ENCODE data around the gene RIT2. TPM values are rescaled to one million over a fixed set of nuclear protein-coding genes. Genes with fewer than 3 reads are reported as not detected.

Gene RIT2
- total and polyA plus RNA-seq, 10 donors, result not detected

DNA sequence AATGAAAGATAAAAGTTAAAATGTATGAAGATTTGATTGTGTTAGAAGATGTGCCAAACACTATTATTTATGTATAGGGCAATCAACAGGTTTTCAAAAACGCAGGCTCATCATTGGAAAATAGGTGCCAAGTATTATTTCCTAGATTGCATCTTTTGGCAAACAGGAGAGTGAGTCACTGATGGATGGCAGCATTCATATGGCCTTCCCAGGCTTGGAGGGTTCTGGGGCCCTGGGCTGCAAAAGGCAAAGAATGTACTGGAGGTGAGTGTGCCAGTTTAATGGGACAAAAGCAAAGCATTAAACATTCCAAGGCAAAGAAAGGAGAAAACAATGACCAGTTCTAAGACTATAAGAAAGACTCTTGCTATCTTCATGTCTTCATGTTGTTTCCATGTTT is 379.4 kb downstream of the RIT2 start:
- TF ChIP-seq POLR2A (IDR thresholded peaks at IDR 0.05), result no peak
- Histone ChIP-seq H3K9me3 (no peaks in the 10 kb centered on the region), H3K4me3 (no peak overlapping the region), H3K4me1 (no peaks in the 10 kb centered on the region), H3K36me3 (no peaks in the 10 kb centered on the region), H3K27me3 (replicated peaks in 1 of 7) (no peaks in the 10 kb centered on the region), H3K27ac (no peak overlapping the region)
- intact Hi-C loops (cut with DNase I; ENCODE audit: low total_unique reads), result no loop called here
- no peak for DNase-seq
- WGBS, 5 donors, result 71 to 86% (median 79%) methylated on average over 1 of the region's 1 CpG

DNA sequence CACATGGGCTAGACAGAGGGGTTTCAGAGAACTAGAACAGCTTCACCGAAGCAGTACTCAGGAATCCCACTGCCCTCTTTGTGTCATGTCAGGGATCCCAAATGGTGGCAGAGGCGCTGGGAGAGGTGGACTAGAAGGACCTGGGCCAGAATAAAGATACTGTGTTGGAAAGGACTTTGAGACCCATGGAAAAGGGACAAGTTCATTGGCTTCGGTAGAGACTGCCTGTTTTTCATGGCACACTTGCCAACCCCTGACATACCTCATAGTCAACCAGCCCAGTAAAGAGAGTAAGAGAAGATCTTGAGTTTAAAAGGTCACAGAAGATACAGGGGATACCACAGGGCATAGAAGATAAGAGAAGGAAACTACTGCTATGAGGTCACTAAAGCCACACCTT is 381.0 kb downstream of the RIT2 start:
- Histone ChIP-seq H3K9me3 (no peaks in the 10 kb centered on the region), H3K27ac (no peak overlapping the region), H3K27me3 (replicated peaks in 1 of 7) (no peaks in the 10 kb centered on the region), H3K36me3 (no peaks in the 10 kb centered on the region), H3K4me1 (no peaks in the 10 kb centered on the region), H3K4me3 (no peak overlapping the region)
- intact Hi-C loops (cut with DNase I; ENCODE audit: low total_unique reads), result no loop called here
- TF ChIP-seq POLR2A (IDR thresholded peaks at IDR 0.05), result no peak
- TF ChIP-seq, protein P1, sequence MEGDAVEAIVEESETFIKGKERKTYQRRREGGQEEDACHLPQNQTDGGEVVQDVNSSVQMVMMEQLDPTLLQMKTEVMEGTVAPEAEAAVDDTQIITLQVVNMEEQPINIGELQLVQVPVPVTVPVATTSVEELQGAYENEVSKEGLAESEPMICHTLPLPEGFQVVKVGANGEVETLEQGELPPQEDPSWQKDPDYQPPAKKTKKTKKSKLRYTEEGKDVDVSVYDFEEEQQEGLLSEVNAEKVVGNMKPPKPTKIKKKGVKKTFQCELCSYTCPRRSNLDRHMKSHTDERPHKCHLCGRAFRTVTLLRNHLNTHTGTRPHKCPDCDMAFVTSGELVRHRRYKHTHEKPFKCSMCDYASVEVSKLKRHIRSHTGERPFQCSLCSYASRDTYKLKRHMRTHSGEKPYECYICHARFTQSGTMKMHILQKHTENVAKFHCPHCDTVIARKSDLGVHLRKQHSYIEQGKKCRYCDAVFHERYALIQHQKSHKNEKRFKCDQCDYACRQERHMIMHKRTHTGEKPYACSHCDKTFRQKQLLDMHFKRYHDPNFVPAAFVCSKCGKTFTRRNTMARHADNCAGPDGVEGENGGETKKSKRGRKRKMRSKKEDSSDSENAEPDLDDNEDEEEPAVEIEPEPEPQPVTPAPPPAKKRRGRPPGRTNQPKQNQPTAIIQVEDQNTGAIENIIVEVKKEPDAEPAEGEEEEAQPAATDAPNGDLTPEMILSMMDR (IDR thresholded peaks at IDR 0.05 in 8 of 11, conservative IDR thresholded peaks at IDR 0.05 in 3 of 11), result no peak
- no peak for TF ChIP-seq POLR2AphosphoS5 (IDR thresholded peaks at IDR 0.05)
- no peak for DNase-seq
- 78 to 85% (median 79%) methylated on average over 3 of the region's 3 CpGs for WGBS, 5 donors

DNA sequence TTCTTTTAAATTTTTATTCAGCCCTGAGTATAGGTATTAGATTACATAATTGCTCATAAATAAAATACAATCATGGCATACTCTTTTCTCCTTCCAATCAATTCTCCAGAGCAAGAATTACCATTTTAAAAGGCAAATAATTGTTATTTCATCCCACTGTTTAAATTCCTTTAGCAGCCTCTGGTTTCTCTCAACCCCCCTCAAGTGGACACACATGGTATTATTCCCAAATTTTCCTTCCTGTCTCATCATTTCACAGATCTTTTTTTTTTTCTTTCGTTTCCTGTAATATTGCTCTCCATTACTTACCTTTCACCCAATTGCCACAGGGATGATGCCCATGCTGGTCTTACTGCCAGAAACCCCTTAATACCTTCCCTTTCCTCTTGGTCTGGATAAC is 385.2 kb downstream of the RIT2 start:
- no peak overlapping the region for H3K27ac ChIP-seq
- 54 to 74% (median 65%) methylated on average over 1 of the region's 1 CpG for WGBS, 5 donors

DNA sequence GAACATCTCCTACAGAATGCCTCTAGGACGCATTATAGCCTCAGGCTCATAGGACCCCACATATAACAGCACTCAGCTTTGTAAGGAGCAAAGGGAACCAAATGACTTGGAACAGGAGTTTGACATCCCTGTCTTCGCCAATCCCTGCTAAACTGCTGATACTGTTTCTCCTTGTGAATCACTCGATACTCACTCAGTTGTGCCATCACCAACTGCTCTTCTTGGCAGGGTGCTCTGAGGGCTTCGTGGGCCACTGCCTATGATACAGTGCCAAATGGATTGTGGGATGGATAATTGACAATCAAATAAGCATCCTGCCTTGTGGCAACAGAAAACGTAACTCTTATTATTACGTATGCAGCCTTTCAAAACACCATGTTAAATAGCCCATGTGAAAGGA is 396.3 kb downstream of the RIT2 start:
- 75 to 85% (median 77%) methylated on average over 6 of the region's 6 CpGs for WGBS, 5 donors
- no peaks in the 10 kb centered on the region for H3K36me3 ChIP-seq
- intact Hi-C loops (cut with DNase I; ENCODE audit: low total_unique reads), result no loop called here

More for the DNA sequence above, 385.2 kb downstream of the RIT2 start:
- TF ChIP-seq POLR2AphosphoS5 (IDR thresholded peaks at IDR 0.05) (no peak), POLR2A (IDR thresholded peaks at IDR 0.05) (no peak)
- TF ChIP-seq, protein P1 (IDR thresholded peaks at IDR 0.05 in 8 of 11, conservative IDR thresholded peaks at IDR 0.05 in 3 of 11), result no peak
- Histone ChIP-seq H3K27me3 (replicated peaks in 1 of 7) (no peaks in the 10 kb centered on the region), H3K4me1 (no peaks in the 10 kb centered on the region), H3K9me3 (peaks cover 0 to 7% (median under 1%) of the 10 kb centered on the region in 8 donors), H3K4me3 (no peak overlapping the region), H3K36me3 (no peaks in the 10 kb centered on the region)
- intact Hi-C loops (cut with DNase I; ENCODE audit: low total_unique reads), result no loop called here
- no peak for DNase-seq

DNA sequence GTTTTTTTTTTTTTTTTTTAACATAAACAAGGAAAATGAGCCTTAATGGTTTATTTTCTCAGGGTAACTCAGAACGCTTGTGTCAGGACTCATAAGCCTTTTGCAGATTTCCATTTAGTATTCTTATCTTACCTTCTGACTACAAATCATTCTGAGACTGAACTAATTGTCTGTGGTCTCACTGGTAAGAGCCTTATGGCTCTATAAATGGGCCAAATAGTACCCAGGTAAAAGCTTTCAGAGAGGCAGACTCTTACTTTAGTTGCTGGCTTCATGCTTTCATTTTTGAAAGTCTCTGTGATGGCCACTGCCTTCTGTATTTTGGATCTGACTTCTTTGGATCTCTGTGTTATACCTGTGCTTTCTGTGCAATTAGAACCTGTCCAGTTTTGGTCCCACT is 403.4 kb downstream of the RIT2 start:
- Histone ChIP-seq H3K9me3 (no peaks in the 10 kb centered on the region), H3K27ac (no peak overlapping the region), H3K4me1 (no peaks in the 10 kb centered on the region), H3K36me3 (no peaks in the 10 kb centered on the region), H3K27me3 (replicated peaks in 1 of 7) (no peaks in the 10 kb centered on the region), H3K4me3 (no peak overlapping the region)
- TF ChIP-seq POLR2A (IDR thresholded peaks at IDR 0.05), result no peak
- TF ChIP-seq POLR2AphosphoS5 (IDR thresholded peaks at IDR 0.05), result no peak
- TF ChIP-seq, protein P1 (IDR thresholded peaks at IDR 0.05 in 8 of 11, conservative IDR thresholded peaks at IDR 0.05 in 3 of 11), result no peak
- DNase-seq, result no peak
- intact Hi-C loops (cut with DNase I; ENCODE audit: low total_unique reads), result no loop called here
- WGBS, 5 donors, result 49 to 65% (median 55%) methylated on average over 1 of the region's 1 CpG

More for the DNA sequence above, 396.3 kb downstream of the RIT2 start:
- no peak overlapping the region for H3K27ac ChIP-seq
- H3K27me3 ChIP-seq (replicated peaks in 1 of 7), result no peaks in the 10 kb centered on the region
- no peak overlapping the region for H3K4me3 ChIP-seq
- H3K4me1 ChIP-seq, result no peaks in the 10 kb centered on the region
- H3K9me3 ChIP-seq, result peaks cover 0 to 5% (median 0%) of the 10 kb centered on the region in 8 donors
- no peak for DNase-seq
- no peak for TF ChIP-seq POLR2A (IDR thresholded peaks at IDR 0.05)

Data from spleen (tissue), 11 donors.